Lower leg skin (tissue), 3 donors: Measurements from ENCODE around the gene ZFHX3.

ENCODE experiments used
- CTCF ChIP-seq, 3 donors: fragments of 450-650 bp; IDR thresholded peaks; one replicate each; pipeline ENCODE4 v1.5.1; 2016; ENCODE audit warnings: antibody characterized with exemption in 3 of 3, mild to moderate bottlenecking in 3 of 3, moderate library complexity in 2 of 3
- POLR2A ChIP-seq, 2 donors: fragments of 450-650 bp; IDR thresholded peaks; one replicate each; pipeline ENCODE4 v1.6.1; 2016 to 2017; ENCODE audit warnings: antibody characterized with exemption in 2 of 2, mild to moderate bottlenecking in 1 of 2, moderate library complexity in 1 of 2

GRCh38 chr16:73031155-73031866, 16.6 kb downstream of the ZFHX3 start:
- TF ChIP-seq POLR2A (IDR thresholded peaks at IDR 0.05) (no peak), CTCF (IDR thresholded peaks at IDR 0.05) (no peak)
